ENCODE measurements around the gene REEP5. TPM values are rescaled to one million over a fixed set of nuclear protein-coding genes. Genes with fewer than 3 reads are reported as not detected.

REEP5 gene
- total RNA-seq, 1 experiment from 2014 or later, result 112 TPM

DNA sequence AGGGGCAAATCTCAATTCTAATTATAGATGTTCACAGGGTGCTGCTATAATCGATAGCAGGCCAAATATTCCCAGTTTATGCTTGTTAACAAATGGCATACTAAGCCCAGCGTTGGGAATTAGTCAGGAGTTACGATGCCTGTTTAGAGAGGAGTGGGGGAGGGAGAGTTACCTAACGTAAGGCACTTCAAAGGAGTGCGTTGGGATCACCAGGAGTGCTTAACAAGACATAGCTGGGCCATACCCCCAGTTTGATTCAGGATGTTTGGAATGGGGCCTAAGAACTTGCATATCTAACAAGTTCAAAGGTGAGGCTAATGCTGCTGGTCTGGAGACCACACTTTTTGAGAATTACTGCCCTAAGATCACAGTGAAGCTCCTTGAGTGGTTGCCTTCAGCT, 75.5 kb downstream of the REEP5 start:
- BruUV-seq (replicated peaks), result no TSS peak
- Histone ChIP-seq H3K27me3 (ENCODE audit: control insufficient read depth, insufficient read depth, low read length) (no peaks in the 10 kb centered on the region), H3K4me3 (ENCODE audit: low read depth in 2 of 2, low read length in 2 of 2) (no peak overlapping the region), H3K27ac (ENCODE audit: low read length) (no peak overlapping the region), H3K9me3 (ENCODE audit: control insufficient read depth, insufficient read depth, low read depth, low read length) (no peaks in the 10 kb centered on the region), H3K36me3 (ENCODE audit: control insufficient read depth, insufficient read depth, low read length) (no peaks in the 10 kb centered on the region), H3K4me1 (ENCODE audit: control insufficient read depth, insufficient read depth, low read length) (no peaks in the 10 kb centered on the region)
- ChIA-PET CTCF (no interaction called here), POLR2A (no interaction called here)
- ATAC-seq (no peak), DNase-seq (ENCODE audit: low read depth, low spot score) (no peak)
- intact Hi-C loops (cut with micrococcal nuclease; ENCODE audit: unreplicated experiment), result loop anchor here (5.0 kb wide), 2 partner anchors 154 to 294 kb away; no protein-coding TSS in a partner anchor
- in situ Hi-C loops (cut with HindIII; ENCODE audit: low pct_unique_long_range_greater_than_20kb, low sequenced_read_pairs), result no loop called here
- TF ChIP-seq SIN3A (IDR thresholded peaks at IDR 0.05; ENCODE audit: borderline replicate concordance, insufficient read depth, low read depth, low read length), result no peak
- no peak for TF ChIP-seq REST (IDR thresholded peaks at IDR 0.05; ENCODE audit: insufficient read depth in 1 of 2, low read depth in 2 of 2, low read length in 1 of 2)
- TF ChIP-seq, protein P1, sequence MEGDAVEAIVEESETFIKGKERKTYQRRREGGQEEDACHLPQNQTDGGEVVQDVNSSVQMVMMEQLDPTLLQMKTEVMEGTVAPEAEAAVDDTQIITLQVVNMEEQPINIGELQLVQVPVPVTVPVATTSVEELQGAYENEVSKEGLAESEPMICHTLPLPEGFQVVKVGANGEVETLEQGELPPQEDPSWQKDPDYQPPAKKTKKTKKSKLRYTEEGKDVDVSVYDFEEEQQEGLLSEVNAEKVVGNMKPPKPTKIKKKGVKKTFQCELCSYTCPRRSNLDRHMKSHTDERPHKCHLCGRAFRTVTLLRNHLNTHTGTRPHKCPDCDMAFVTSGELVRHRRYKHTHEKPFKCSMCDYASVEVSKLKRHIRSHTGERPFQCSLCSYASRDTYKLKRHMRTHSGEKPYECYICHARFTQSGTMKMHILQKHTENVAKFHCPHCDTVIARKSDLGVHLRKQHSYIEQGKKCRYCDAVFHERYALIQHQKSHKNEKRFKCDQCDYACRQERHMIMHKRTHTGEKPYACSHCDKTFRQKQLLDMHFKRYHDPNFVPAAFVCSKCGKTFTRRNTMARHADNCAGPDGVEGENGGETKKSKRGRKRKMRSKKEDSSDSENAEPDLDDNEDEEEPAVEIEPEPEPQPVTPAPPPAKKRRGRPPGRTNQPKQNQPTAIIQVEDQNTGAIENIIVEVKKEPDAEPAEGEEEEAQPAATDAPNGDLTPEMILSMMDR (IDR thresholded peaks at IDR 0.05), result no peak

DNA sequence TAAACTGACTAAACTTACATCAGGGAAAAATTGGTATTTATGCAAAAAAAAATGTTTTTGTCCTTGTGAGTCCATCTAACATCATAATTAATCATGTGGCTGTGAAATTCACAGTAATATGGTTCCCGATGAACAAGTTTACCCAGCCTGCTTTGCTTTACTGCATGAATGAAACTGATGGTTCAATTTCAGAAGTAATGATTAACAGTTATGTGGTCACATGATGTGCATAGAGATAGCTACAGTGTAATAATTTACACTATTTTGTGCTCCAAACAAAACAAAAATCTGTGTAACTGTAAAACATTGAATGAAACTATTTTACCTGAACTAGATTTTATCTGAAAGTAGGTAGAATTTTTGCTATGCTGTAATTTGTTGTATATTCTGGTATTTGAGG, 77.5 kb downstream of the REEP5 start:
- H3K36me3 ChIP-seq (ENCODE audit: control insufficient read depth, insufficient read depth, low read length), result no peaks in the 10 kb centered on the region
- intact Hi-C loops (cut with micrococcal nuclease; ENCODE audit: unreplicated experiment) (no loop called here), in situ Hi-C loops (cut with HindIII; ENCODE audit: low pct_unique_long_range_greater_than_20kb, low sequenced_read_pairs) (no loop called here)
- POLR2A ChIA-PET, result no interaction called here
- TF ChIP-seq, protein P1 (IDR thresholded peaks at IDR 0.05), result no peak
- TF ChIP-seq TCF7L2 (IDR thresholded peaks at IDR 0.05; ENCODE audit: low read depth, low read length), result no peak
- no peak for TF ChIP-seq POLR2AphosphoS5 (IDR thresholded peaks at IDR 0.05; ENCODE audit: low read depth, low read length)
- TF ChIP-seq REST (IDR thresholded peaks at IDR 0.05; ENCODE audit: insufficient read depth in 1 of 2, low read depth in 2 of 2, low read length in 1 of 2), result no peak
- TF ChIP-seq SIN3A (IDR thresholded peaks at IDR 0.05; ENCODE audit: borderline replicate concordance, insufficient read depth, low read depth, low read length), result no peak
- no peak overlapping the region for H3K27ac ChIP-seq (ENCODE audit: low read length)
- no peaks in the 10 kb centered on the region for H3K4me1 ChIP-seq (ENCODE audit: control insufficient read depth, insufficient read depth, low read length)
- H3K4me3 ChIP-seq (ENCODE audit: low read depth in 2 of 2, low read length in 2 of 2), result no peak overlapping the region
- H3K9me3 ChIP-seq (ENCODE audit: control insufficient read depth, insufficient read depth, low read depth, low read length), result no peaks in the 10 kb centered on the region
- DNase-seq (ENCODE audit: low read depth, low spot score) (no peak), ATAC-seq (no peak)
- no TSS peak for BruUV-seq (replicated peaks)
- H3K27me3 ChIP-seq (ENCODE audit: control insufficient read depth, insufficient read depth, low read length), result no peaks in the 10 kb centered on the region
- CTCF ChIA-PET, result no interaction called here
